Measurements from ENCODE around the gene SETDB2. TPM values are rescaled to one million over a fixed set of nuclear protein-coding genes. Genes with fewer than 3 reads are reported as not detected.

Gene SETDB2
- total RNA-seq, 1 donor from 2014 or later: 13.4 TPM

DNA sequence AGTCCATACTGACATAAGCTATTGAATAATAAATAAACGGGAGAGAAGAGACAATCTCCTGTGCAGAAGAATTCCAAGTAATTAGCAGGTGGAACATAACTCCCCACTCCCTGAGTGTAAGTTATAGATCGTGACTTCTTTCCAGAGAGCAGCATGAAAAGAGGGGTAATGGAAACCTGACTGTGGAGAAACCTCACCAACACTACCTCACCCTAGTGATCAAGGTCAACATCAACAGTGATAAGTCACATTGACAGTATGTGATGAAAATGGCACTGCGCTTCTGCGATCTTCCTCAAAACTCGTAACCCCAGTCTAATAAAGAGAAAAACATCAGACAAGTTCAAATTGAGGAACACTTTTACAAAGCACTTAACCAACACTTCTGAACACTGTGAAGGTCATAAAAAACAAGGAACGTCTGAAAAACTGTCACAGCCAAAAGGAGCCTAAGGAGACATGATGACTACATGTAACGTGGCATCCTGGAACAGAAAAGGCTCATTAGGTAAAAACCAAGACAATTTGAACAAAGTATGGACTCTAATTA, 20.0 kb upstream of the SETDB2 start:
- ATAC-seq (ENCODE audit: poor library complexity): no peak
- intact Hi-C loops (cut with DNase I): no loop called here
- DNase-seq: no peak

DNA sequence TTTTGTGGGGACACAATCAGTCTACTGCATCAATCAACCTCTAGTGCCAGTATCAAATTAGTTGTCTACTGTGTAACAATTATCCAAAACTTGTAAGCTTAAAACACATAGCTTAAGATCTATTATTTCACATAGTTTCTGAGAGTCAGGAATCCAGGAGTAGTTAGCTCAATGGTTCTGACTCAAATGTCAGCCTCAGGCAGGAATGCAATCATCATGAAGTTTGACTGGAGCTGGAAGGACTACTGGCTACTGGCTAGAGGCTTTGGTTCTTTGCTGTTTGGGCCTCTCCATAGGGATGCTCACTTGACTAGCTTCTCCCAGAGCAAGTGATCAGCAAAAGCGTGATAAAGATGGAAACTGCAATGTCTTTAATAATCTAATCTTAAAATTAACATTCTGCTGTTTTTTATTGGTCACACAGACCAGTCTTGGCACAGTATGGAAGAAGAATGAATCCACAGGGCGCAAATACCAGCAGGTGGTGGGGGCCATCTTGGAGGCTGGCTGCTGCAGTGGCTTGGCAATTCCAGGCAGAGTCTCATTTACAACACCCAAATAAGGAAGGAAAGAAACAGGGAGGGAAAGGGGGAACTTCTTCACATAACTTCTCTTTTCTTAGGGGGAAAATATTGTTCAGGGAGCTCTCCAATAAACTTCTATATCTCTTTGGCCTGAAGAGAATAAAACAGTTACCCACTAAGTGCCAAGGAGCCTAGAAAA, 15.9 kb upstream of the SETDB2 start:
- no peak for DNase-seq
- no peak for ATAC-seq (ENCODE audit: poor library complexity)

DNA sequence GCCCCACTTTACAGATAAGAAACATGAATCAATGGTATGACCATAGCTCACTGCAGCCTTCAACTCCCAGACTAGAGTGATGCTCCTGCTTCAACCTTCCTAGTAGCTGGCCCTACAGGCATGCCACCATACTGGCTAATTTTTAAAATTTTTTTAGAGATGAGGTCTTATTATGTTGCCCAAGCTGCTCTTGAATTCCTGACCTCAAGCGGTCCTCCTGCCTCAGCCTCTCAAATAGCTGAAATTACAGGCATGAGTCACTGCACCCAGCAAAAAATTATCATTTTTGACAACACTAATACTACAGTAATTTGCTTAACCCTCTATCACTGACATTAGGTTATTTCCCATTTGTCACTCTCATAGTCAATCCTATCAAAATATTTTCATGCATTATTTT, 15.0 kb upstream of the SETDB2 start:
- no peak for DNase-seq
- no peak for ATAC-seq (ENCODE audit: poor library complexity)
- intact Hi-C loops (cut with DNase I): no loop called here

More for the DNA sequence above, 15.9 kb upstream of the SETDB2 start:
- intact Hi-C loops (cut with DNase I): no loop called here

DNA sequence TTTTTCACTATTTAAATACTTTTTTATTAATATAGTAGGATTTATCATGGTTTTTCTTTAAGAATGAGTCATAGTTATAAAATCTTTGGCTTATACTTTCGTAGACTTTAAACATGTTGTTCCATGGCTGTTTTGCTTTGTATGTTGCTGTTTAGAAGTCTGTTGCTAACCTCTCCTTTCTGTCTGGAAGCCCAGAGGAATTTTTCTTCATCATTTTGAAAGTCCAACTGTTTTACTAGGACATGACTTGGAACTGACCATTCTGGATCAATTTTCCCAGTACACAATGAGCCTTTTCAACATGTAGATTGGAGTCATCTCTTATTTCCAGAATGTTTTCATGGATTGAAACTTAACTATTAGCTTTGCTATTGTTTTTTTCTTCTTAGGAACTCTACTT, 8.1 kb upstream of the SETDB2 start:
- ATAC-seq (ENCODE audit: poor library complexity) (peak; percentile 71), DNase-seq (no peak)
- intact Hi-C loops (cut with DNase I): no loop called here

DNA sequence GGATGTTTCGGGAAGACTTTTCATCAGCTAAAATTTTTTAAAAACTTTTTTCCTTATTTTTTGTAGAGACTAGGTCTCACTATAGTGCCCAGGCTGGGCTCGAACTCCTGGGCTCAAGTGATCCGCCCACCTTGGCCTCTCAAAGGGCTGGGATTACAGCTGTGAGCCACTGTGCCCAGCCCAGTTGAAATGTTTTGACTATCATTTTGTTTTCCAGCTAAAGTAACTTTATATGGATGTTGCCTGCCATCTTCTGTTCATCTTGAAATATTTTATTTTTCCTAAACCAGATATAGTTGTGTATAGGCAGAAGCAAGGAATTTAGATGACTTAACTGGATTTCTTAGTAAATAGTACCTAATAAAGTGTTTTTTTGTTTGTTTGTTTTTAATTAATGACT, 7.2 kb upstream of the SETDB2 start:
- ATAC-seq (ENCODE audit: poor library complexity): peak; percentile 87
- DNase-seq: peak; percentile 64
- intact Hi-C loops (cut with DNase I): no loop called here

DNA sequence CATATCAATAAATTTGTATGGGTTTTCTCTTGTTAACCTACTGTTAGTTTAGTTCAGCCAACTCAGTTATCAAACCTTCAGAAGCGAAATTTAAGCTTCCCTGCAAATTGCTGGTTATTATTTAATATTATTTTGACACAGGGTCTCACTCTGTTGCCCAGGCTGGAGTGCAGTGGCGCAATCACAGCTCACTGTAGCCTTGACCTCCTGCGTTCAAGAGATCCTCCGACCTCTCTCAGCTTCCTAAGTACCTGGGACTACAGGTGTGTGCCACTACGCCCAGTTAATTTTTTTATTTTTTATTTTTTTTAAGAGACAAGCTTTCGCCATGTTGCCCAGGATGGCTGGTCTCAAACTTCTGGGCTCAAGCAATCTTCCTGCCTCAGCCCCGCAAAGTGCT, 6.4 kb upstream of the SETDB2 start:
- DNase-seq: no peak
- intact Hi-C loops (cut with DNase I): no loop called here

DNA sequence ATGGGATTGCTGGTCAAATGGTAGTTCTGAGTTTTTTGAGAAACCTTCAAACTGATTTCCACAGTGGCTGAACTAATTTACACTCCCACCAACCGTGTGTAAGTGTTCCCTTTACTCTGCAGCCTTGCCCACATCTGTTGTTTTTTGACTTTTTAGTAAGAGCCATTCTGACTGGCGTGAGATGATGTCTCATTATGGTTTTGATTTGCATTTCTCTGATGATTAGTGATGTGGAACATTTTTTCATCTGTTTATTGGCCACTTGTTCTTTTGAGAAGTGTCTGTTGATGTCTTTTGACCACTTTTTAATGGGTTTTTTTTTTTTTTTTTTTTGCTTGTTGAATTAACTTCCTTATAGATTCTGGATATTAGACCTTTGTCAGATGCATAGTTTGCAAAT, 4.5 kb upstream of the SETDB2 start:
- intact Hi-C loops (cut with DNase I): loop anchor here (5.0 kb wide), 1 partner anchor 132 kb away; no protein-coding TSS in a partner anchor
- ATAC-seq (ENCODE audit: poor library complexity) (no peak), DNase-seq (no peak)

More for the DNA sequence above, 6.4 kb upstream of the SETDB2 start:
- ATAC-seq (ENCODE audit: poor library complexity): no peak

DNA sequence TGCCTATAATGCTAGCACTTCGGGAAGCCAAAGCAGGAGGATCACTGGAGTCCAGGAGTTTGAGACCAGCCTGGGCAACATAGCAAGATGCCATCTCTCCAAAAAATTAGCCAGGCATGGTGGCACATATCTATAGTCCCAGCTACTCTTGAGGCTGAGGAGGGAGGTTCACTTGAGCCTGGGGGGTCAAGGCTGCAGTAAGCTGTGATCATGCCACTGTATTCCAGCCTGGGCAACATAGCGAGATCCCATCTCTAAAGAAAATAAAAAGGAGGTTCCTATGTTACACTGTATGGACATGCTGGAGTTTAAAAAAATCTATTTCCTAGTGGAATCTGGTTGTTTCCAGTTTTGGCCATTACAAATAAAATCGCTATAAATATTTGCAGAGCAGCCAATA, 2.8 kb upstream of the SETDB2 start:
- no peak for DNase-seq

DNA sequence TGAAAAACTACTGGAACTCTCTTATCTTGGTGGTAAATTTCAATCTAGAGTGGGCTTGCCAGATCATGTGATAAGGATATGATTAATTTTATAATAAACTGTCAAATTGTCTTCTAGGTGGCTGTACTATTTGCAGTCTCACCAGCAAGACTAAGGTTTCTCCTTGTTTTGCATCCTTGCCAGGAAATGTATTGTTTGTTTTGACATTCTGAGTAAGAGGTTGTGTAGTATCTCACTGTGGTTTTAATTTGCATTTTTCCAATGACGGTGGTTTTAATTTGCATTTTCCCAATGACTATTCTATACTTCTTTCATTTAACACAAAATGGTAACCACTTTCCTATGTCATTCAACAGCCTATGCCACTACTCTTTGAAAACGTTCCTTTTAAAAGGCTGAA, 2.2 kb upstream of the SETDB2 start:
- intact Hi-C loops (cut with DNase I): loop anchor here (5.0 kb wide), 1 partner anchor 135 kb away; no protein-coding TSS in a partner anchor
- ATAC-seq (ENCODE audit: poor library complexity) (no peak), DNase-seq (no peak)

More for the DNA sequence above, 2.8 kb upstream of the SETDB2 start:
- intact Hi-C loops (cut with DNase I): loop anchor here (5.0 kb wide), 1 partner anchor 134 kb away; no protein-coding TSS in a partner anchor
- no peak for ATAC-seq (ENCODE audit: poor library complexity)

DNA sequence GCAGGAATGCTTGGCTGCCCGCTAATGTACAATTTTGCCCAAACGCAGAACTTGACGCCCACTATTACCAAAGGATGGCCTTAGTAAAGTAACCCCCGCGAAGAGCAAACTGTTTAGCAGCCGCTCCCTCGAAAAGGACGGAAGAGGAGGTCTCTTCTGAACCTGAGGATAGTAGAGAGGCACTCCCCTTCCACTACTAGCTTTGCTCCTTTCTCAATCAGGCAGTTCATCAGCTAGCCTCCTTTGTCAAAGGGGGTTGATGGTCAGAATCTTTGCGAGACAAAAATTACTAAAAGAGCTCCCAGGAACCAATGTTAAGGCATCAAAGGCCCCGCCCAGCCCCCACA, 744 bp upstream of the SETDB2 start:
- intact Hi-C loops (cut with DNase I): loop anchor here (5.0 kb wide), 1 partner anchor 136 kb away; no protein-coding TSS in a partner anchor
- DNase-seq (no peak), ATAC-seq (ENCODE audit: poor library complexity) (peak; percentile 2)

DNA sequence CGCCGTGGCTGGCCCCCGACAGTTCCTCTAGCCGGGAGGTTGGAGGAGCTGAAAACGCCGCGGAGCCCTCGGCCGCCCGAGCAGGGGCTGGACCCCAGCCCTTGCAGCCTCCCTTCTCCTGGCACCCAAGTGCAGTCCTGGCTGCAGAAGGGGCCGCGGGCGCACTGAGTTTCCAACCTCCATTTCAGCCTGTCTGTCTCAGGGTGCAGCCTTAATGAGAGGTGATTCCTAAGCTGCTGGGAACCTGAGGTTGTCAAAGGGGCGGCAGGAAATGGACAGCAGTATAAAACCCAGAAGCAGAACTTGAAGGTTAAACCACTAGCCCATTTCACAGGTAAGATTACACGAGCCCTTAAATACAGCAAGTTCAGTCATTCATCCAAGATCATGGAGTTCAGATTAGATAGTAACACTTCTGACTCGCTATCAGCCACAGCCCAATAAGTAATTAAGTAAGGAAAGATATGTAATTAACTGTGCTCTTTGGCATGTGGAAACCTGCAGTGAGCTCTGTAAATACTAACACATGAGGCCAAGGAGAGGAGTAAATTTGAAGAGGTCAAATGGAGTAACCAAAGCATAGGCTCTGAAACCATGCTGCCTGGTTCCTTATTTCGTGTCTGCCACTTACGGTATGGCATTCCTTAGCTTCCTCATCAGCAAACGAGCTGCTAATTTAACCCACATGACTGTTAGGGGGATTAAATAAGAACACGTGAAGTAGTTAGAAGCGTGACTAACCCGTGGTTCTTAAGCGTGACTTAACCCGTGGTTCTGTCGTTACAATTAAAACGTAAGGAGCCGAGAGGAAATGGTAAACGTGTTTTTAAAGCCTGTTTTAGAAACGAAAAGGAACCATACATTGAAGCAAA, 686 bp downstream of the SETDB2 start:
- intact Hi-C loops (cut with DNase I): loop anchor here (5.0 kb wide), 1 partner anchor 137 kb away; no protein-coding TSS in a partner anchor
- DNase-seq (no peak), ATAC-seq (ENCODE audit: poor library complexity) (peak; percentile 27)

DNA sequence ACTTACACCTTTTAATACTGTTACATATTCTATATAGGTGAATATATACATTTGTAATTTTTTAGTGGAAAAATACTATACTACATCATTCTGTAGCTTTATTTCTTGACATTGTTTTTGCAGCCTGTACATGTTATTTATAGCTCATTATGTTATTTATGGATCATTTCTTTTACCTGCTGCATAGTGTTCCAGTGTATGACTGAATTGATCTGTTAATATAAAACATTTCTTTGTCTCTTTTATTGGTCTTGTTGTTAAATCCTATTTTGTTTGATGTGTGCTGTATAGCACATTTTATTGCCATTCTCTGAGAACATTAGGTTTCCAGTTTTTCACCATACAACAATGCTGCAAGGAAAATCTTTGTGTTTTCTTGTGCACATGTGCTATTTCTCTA, 2.4 kb downstream of the SETDB2 start:
- no peak for ATAC-seq (ENCODE audit: poor library complexity)
- intact Hi-C loops (cut with DNase I): no loop called here
- no peak for DNase-seq

DNA sequence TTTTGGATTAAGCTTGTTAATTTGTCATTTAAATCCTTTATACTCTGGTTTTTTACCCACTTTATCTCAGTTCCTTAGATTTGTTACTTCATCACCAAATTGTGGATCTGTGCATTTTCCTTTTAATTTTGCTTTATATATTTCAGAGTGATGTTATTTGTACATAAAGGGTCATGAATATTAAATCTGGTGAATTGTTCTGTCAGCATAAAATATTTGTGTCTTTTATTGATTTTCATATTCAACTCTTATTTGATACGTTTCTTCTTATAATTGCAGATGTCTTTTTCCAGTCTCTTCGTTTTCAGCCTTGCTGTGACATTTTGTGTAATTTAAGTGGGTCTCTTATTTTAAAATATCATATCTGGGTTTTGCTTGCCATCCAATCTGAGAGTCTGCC, 4.7 kb downstream of the SETDB2 start:
- intact Hi-C loops (cut with DNase I): no loop called here
- no peak for ATAC-seq (ENCODE audit: poor library complexity)
- DNase-seq: no peak

DNA sequence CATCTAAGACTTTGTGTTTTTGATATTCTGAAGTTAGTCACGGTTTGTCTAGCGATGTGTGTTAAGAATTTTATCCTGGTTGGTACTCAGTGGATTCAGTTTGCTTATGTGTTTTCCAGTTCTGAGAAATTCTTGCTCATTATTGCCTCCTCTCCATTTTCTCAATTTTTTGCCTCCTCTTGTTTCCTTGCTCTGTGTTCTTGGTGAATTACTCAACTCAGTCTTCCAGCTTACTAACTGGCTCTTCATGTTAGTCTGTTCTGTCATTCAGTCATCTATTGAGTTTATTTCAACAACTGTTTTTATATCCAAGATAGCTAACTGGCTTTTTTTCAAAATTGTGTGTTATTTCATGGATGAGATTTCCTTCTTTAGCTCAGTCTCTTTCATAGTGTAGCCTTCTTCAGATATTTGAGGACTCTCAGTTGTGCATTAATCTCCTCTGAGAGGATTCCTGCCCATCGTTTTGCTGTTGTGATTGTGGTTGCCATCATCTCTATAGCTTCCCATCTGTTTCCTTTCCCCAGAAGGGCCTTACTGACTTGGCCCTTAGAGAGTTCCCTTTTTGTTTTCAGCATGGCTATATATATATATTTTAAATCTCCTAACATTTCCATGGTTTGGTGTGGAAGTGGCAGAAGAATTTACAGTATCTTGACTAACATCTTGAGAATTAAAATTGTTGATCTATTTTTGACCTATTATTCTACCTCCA, 6.2 kb downstream of the SETDB2 start:
- intact Hi-C loops (cut with DNase I): no loop called here
- DNase-seq (no peak), ATAC-seq (ENCODE audit: poor library complexity) (no peak)

DNA sequence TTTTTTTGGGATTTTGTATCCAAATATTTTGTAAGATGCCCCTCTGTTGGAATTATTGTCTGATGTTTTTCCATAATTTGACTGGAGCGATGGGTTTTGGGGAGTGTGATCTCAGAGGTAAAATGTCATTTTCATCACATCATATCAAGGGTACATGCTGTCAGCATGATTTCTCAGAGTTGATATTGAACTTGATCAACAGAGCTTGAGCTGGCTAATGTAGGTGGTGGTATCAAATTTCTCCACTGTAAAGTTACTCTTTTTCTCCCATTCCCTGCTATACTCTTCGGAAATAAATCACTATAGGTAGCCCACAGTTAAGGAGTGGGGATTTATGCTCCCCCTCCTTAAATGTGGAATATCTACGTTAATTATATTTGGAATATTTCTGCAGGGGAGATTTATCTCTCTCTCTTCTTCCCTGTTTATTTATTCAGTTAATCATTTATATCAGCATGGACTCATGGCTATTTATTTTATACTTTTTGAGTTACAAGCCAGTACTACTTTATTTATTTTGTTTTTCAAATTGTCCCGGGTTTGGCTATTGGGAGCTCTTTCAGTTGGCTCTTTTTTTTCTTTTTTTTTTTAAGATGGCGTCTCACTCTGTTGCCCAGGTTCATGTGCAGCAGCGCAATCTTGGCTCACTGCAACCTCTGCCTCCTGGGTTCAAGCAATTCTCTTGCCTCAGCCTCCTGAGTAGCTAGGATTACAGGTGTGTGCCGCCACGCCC, 8.8 kb downstream of the SETDB2 start:
- intact Hi-C loops (cut with DNase I): no loop called here
- DNase-seq (no peak), ATAC-seq (ENCODE audit: poor library complexity) (no peak)

DNA sequence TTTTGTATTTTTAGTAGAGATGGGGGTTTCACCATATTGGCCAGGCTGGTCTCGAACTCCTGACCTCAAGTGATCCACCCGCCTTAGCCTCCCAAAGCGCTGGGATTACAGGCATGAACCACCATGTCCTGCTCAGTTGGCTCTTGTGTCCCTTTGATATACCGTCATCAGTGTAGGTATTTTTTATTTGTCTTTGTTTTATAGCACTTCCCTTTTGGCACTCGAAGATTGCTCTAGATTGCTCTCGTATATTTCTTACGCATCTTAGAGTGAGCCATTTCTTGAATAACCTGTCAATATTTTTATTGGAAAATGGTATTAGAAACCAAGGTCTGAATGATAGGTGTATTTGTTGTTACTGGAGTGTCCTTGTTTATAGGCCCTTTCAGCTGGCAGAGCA, 9.4 kb downstream of the SETDB2 start:
- intact Hi-C loops (cut with DNase I): no loop called here
- no peak for DNase-seq

DNA sequence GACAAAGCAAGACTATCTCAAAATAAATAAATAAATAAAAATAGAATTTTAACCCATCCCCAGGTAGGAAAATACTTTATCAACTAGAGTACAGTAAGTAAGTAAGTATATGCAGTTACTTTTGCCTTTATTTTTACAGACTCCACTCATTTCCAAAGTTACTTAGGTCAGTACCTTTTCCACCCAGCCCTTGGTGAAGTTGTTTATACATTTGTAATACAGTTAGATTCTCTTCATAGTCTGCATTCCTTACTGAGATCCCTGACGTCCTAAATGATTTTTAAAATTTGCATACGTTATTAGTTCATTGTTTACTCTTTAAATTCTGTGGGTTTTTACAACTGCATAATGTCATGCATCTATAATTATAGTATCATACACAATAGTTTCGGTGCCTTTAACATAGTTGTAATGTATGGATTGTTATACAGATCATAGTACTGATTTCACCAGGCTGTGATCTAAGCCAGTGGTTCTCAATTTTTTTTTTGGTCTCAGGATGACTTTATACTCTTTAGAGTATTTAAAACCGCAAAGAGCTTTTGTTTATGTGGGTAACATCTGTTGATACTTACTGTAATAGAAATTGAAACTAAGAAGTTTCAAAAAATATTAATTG, 10.4 kb downstream of the SETDB2 start:
- ATAC-seq (ENCODE audit: poor library complexity) (no peak), DNase-seq (no peak)
- intact Hi-C loops (cut with DNase I): no loop called here

More for the DNA sequence above, 9.4 kb downstream of the SETDB2 start:
- ATAC-seq (ENCODE audit: poor library complexity): no peak

DNA sequence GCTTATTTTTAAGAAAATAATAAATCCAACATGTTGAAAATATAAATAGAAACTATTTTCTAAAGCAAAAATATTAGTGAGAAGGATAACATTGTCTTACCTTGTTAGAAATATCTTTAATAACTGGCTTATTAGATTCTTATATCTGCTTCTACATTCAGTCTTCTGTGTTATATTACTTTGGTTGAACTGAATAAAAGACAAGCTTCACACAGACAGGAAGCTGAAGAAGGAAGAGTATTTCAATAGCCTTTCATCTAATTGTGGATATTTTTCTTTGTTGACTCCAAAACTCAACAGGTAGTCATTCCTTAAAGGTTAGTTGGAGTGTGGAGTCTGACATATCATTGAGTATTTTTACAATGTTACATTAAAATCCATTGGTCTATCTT, 10.9 kb downstream of the SETDB2 start:
- DNase-seq (no peak), ATAC-seq (ENCODE audit: poor library complexity) (no peak)
- intact Hi-C loops (cut with DNase I): no loop called here

All from Right ventricle myocardium superior (tissue), 1 donor.